ENCODE results near the gene ARID1B.
A peak's percentile ranks its signal among the peaks of the same experiment; 100 is the strongest.

ARID1B gene

DNA sequence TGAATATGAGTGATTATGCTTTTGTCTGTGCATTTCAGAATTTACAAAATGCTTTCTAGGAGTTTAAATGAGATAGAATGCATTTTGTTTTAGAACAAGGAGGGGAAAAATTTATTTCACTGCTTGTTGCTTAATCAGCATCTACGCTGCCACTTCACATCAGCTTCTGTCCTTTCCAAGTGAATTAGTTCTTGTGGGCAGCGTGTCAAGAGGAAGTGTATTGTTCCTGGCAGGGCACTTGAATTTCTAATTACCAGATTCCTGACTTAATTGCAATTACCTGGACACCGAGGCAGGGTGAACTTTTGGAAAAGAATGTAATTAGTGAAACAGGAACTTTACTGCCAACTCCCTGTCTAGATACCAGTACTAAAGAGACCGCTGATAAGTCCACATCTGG lies 282.6 kb downstream of the ARID1B start:
- DNase-seq = no peak

DNA sequence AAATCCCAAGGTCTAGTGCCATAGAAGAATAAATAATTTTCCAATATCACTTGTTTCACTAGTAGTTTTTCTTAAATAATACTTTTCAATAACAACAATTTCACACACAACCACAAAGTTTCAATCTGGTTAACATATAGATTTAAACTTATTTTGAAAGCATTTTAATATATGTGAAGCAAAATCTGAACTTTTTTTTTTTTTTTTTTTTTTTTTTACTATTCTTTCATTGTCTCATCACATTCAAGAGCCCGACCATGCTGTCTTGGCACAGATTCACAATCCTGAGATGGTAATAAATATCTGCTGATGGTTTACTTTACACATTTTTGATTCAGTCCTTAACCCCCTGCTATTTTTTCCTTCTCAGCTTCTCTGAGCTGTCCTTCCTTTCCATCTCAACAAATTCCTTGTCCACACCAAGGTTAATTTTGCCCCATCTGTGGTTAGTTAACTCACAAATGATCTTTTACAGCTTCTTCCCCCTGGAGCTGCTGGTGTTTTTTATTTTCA lies 283.3 kb downstream of the ARID1B start:
- DNase-seq = peak; percentile 78

DNA sequence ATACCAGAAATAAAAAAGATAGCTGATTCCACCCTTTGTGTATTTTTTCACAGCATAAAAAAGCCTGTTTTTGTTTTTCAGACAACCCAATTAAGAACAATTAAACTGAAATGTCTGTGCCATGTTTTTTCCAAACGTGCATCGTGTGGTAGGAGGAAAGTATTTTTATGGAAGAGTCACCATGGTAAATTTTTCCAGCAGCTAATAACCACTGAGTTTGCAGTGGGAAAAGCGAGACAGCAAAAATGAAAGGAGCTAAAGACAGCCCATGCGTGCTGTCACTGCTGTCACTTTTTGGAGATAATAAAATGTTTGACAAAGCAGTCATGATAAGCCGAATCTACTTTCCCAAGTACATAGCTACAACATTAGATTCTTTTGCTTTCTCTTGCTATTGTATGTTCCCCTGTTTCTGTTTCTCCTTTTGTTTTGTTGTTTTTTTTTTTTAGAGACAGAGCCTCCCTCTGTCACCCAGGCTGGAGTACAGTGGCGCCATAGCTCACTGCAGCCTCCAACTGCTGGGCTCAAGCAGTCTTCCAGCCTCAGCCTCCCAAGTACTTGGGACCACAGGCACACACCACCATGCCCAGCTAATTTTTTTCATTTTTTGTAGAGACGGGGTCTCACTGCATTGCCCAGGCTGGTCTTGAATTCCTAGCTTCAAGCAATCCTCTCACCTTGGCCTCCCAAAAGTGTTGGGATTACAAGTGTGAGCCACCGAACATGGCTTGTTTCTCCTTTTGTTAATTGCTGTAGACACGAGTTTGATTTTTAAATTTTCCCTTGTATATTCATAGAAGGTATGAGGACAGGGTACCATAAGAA lies 284.8 kb downstream of the ARID1B start:
- DNase-seq = no peak

DNA sequence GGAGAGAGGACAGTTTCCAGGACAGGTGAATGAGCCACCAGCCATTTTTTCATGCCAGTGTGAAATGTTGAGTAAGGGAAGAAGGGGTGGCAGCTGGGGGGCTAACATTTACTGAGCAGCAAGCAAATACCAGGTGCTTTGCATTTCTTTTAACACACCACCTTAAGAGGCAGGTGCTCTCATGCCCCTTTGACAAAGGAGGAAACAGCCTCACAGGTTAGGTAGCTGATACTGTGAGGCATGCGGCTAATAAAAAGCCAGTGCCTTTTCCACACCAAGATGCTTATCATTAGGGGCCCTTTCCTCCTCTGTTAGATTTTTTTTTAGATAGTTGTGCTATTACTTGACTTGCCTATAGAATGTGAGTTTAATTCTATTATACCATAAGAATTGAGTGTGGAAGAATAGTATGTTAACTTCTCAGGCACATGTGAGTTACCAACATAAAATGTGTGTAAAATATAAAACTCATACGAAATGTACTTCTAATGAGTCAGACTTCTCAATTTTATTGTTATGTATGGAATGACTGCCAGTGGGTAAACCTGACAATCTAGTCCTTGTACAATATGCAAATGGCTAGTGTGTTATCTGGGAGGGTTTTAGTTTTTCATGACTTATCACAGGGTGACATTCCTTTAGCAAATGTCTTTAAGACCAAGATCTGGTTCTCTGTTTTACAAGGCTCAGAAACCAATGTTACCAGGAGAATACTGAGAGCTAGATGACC lies 286.2 kb downstream of the ARID1B start:
- peak; percentile 36 for DNase-seq

DNA sequence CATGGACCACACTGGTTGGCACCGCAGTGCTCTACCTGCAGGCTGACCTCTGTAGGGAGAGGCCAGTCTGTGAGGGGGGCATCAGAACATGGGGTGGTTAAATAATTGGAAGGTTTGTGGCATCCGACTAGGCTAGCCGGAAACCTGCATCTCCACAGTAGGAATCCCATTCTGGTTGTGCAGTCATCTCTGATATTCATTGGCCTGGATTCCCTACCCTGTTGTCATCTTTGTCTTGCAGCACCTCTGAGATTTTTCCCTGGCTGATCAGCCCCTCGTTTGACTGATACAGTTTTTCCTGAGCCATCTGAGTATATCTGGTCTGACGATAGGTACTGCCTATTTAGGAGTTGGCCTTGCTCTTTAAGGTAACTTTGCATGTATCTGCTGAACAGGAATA lies 286.7 kb downstream of the ARID1B start:
- no peak for DNase-seq

DNA sequence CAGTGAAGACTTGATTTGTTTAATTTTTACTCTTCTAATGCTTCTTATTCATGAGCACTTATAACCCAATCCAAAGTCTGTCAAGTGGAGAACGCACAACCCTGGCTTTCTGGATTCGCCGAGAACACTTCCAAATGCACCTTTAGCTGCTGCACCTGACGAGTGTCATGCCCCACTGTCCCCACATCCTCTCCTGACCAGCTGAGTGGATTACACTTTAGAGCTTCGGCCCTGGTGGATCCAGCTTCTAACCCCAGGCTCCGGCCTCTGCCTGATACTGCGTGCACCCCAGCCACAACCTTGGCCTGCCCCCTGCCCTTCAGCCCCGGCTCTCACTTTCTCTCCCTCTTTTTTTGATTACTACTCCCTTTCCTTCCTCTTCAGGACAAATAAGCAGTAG lies 287.3 kb downstream of the ARID1B start:
- DNase-seq = no peak

DNA sequence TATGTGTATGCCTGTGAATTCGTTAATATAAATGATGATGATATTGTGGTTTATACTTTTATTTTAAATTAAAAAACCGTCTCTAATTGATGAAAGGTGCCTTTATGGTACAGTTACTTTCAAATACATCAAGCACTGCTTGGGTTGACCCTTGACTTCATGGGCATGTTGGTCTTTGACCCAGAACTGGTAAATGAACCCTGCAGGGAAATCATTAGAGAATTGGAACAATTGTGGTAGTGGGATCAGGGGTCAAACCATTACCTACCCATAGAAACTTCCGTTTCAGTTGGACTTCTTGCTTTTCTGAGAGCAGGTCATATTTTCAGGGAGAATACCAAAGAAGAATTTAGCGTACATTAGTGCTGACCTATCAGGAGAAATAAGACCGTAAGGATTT lies 288.2 kb downstream of the ARID1B start:
- DNase-seq = no peak

DNA sequence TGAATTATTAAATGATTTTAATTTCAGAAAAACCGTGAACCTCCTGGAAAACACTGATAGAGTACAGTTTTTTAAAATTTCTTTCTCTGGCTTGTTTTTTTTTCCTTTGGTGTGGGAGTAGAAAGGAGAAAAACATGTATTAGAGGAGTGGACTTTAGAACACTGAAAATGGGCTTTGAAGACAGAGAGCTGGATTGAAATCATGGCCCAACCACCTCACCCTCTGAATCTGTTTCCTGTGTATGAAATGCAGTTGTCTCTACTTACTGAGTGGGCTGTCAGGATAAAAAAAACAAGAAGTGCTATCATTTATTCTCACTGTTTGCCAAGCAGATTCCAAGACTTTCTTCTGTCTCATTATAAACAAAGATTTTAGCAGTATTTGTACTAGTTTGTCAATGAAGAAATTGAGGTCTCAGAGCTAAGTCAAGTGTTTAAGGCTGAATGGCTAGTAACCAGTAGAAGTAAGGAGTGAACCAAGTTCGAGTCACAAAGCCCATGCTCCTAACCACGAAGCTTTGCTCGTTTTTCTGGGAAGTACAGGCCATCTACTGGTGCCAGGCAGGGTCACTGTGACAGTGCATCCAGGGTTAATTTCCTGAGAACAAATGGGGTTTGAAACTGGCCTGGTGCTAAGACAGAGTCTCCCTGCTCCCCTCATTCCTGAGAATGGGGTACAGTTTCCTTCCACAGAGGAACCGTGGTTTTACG lies 289.8 kb downstream of the ARID1B start:
- DNase-seq = no peak

DNA sequence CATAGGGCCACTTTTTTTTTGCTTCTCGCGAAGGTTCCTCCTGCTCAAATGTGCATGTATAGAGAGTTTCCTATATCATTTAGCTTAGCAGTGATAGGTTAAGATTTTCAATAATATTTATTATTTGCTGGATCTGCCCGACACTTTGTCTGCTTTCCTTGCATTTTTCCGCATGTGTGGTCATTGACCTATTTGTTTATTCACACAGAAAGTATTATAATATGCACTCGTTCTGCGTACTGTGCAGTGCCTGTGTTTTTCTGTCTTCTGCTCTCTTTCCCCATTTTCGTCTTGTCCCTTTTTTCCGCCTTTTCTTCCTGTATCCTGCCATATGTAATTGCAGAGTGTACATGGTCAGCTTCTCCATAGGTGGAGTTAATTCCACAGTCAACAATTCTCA lies 290.3 kb downstream of the ARID1B start:
- DNase-seq = no peak

DNA sequence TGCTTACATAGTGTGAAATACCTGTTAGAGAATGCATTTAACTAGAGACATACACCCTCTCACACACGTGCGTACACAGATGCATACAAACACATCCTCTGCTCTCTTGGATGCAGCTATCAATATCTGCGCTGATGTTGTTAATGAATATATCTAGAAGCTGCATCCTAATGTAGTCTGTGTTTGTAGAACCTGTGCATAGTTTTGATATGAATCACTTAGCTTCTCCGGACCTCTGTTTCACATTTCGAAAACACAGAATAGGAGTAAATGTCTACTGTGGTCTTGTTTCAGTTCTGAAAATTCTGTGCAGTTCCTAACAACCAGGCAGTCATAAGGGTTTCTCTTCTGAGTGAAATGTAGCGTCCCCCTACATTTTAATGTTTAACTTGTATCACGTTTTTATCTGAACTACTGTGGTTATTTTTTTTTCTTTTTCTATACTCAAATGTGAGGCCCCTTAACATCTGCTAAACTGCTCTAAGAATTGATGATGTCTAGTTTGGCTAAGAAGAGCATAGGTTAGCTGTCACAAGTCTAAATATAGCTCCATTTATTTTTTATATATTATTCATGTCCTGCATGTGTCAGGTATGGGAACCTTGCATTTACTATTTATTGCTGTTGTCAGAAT lies 291.6 kb downstream of the ARID1B start:
- DNase-seq = no peak

DNA sequence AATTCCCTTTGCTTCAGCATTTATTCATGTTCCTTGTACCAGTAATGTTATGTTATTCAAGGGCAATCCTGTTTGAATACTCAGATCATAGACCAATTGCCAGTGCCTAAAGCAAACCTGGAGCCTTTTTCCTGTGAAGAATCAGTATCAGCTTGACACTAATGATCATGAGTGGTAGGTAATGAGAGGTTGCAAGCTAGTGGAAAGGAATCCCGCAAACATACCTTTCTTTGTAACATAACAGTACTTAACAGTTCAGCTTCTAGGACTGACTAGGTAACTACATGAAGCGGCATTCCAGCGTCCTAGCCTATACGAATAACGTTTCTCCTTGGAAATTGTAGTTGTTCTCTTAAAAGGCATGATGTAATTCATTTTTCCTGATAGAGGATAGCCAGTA lies 292.4 kb downstream of the ARID1B start:
- no peak for DNase-seq

DNA sequence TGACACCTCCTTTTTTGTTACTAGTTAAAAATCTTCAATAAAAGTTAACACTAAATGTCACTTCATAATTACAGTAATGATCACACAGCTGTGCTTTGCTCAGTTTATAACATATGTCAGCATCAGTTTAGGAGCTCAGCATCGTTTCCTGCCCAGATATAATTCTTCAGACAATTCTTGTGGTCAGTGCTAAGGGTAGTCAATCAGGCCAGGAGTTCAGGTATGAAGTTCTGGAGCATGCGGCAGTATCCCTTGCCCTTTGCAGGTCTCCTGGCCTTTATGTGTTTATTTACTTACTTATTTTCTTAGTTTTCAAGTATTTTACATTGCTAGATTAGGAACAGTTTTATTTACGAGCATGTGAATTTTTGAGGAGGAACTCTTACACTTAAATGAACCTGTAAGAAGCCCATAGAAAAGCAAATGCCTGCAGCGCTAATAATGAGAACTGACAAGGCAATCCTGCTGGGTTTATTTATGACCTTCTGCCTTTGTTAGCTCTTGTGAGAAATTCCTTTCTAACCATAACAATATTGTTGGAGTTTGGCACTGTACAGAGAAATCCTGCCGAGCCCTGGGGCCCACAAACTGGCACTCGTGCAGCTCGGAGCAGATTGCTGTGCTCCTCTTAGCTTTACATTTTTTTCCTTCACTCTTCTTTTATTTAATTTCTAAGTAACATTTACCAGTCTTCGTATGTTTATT lies 293.4 kb downstream of the ARID1B start:
- DNase-seq = peak; percentile 23

DNA sequence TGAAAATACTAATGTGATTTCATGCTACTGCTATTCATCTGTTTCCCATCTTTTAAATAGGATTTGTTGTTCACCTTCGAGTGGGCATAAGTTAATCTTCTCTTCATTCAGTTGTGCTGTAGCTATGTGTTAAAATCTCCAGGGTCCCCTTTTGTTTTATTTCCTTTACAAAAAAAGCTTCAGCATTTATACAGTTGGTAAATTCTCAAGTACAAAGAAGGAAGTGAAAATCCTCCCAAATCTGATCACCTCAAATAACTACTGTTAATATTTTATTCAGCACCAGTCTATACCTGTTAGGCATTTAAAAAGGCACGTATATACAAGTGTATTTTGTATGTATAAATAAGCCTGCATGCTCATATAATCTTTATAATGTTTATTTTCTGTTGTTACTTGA lies 294.9 kb downstream of the ARID1B start:
- DNase-seq = no peak

DNA sequence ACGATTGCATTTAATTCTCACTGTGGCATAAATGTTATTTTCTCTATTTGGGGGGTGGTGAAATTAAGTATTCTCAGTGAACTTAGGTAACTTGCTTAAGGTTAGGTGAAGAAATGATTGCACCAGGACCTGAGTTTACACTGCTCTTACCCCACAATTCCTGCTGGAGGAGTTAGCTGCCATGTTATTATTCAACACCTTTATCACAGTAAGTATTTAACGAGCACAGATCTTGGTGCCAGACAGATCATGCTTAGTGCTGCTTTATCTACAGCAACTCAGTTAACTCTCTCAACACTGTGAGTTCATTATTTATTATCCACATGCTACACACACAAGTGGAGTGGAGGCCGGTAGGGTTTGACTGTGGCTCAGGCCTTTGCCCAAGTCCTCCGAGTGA lies 296.4 kb downstream of the ARID1B start:
- no peak for DNase-seq

DNA sequence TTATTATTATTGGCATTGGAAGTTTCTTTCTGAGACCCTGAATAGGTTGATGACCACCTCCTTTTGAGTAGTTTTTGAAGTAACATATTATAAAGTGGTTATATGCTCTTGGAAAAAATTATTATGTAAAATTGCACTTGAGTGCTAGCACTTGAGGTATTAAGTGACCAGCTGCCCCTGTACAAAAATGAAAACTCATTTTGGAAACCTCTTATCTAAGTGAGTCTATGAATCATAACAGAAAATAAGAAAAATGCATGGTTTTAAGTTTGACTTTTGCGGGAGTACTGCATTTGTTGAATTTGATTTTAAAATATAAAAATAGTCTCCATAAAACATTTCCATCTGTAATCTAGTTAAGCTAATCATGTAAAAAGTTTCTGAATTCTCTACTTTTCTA lies 297.8 kb downstream of the ARID1B start:
- no peak for DNase-seq

DNA sequence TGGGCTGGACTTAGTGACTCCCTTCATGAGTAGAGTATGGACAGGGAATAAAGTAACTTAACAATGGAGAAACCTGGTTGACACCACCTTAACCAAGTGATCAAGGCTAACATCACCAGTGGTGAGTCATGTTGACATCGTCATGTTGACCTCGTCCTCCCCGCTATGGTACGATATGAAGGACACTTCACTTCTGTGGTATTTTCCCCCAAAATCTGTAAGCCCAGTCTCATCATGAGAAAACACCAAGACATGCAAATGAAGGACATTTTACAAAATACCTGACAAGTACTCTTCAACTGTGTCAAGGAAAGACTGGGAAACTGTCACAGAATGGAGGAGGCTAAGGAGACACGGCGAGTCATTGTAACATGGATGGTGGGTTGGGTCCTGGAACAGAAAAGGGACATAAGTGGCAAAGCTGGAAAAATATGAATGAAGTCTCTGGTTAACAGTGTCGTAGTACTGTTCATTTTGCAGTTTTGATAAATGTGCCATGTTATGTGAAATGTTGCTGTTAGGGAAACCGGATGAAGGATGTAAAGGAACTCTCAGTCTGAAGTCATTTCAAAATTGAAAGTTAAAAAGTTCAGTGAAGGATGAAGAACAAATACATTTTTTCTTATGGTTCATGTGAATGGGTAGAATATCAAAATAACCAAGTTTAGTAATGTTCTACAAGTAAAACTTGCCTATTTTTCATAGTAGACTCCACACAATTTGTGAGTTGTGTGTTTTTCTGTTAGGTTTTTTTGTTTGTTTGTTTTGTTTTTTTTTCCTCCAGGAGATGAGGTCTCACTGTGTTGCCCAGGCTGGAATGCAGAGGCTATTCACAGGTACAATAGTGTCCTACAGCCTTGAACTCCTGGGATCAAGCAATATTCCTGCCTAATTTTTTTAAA lies 298.6 kb downstream of the ARID1B start:
- DNase-seq = no peak

DNA sequence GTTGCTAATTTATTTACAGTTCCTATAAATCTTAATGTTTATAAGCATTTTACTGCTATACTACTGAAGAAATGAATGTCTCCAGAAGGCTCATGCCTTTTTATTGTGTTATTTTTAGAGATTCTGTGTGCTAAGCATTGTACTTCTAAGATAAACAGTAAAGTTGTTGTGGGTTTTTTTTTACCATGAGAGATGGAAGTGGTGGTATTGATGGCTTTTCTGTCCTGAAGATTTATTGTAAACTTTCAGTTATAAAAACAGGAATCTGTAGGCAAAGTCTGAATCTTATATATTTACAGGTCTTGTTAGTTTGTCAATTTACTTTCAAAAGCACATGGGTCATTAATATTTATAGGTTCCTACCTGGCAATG lies 299.3 kb downstream of the ARID1B start:
- DNase-seq = no peak

DNA sequence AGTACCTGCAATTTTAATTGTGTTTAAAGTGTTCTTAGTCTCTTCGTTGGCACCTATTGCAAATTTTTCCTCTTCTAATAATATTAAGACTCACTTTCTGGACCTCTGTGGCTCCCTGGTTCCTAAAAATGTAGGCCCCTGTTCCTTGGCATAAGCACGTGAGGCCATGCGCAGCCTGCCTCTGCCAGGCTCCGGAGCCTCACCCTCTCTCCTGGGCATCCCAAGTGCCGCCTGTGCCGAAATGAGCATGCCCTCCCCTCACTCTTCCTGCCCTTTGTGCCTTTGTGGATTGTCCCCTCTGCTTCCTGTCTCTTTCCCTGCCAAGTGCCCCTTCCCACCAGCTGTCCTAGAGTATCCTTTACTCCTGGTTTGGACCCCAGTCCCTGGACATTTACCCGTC lies 300.1 kb downstream of the ARID1B start:
- DNase-seq = no peak

DNA sequence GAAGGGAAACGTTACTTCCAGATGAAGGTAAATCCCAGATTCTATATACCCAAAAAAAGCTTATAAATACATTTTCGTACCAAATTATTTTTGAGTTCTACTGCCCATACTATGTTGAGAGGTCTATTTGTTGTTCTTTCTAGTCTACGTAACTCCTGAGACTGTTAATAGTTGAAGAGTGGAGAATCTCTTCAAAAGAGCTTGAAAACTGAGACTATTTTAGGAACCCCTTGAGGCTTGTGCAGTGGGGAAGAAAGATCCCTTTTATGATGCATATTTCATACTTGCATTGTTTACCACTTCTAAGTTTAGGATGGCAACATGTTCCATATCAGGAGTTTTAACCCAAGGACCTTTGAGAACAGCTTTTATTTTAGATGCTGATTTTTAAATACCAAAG lies 301.1 kb downstream of the ARID1B start:
- DNase-seq = no peak

DNA sequence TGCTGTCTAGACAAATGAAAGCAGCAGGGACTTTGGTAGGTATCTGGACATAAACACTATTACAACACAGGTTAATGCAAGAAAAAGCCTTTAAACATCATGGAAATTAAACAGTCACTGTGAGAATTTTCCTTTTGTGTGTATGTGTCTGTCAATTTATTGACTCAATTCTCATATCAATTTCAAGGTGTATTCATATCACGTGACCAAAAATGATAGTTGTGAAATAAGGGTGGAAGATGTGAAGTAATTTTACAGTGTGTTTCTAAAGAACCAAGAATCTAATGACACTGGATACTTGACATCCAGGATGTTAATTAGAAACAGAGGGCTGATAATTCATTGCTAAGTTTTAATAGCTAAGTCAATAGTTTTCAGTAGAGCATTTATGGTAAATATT lies 302.1 kb downstream of the ARID1B start:
- DNase-seq = no peak

DNA sequence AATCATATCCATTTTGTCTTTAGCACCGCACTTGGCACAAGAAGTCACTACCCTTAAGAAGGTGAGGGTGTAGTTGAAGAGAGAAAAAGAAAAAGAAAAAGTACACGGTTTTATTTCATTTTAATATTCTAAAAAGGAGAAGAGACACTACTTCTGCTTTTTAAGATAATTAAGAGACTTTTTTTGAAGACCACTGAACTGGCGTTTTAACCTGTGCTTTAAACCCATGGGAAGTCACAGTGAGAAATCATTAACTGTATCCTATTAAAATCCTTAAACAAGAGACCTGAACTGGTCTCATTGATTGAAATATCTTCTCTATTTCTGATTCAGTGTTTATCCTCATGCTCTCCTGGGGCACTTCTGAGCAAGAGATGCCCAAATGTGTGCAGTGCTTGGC lies 302.6 kb downstream of the ARID1B start:
- no peak for DNase-seq
